ENCODE measurements around the gene NOTCH1.

The NOTCH1 gene

DNA sequence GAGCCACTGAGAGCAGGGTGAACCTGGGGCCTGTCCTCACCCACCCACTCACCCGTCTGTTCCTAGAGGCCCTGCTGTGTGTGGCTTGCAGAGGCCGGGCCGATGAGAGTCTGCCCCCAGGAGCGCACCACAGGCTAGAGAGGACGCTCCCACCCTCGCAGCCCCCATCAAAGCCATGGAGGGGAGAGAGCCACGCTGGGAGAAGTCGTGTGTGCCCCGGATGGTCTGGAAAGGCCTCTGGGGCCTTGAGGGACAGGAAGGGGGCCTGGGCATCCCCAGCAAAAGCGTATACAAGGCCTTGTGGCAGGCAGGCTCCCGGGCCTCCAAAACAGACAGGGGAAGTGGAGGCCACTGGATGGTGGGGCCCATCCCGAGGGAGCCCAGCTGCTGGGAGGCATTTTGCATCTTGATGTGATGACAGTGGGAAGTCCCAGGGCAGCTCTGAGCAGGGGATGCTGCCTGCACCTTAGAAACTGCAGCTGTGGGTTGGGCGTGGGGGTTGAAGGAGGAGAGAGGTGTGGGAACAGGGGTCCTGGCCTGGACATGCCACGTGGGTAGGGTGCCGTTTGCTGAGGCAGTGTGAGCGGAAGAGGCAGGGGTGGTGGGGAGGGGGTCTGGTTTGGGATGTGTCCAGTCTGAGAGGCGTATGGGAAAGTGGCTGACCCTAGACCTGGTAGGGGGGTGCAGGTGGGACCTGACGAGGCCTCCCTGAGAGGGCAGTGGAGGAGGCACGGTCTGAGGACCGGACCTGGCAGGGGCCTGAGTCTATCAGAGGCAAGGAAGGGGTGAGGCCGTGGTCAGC, 43.0 kb upstream of the NOTCH1 start:
- H3K79me2 ChIP-seq (ENCODE audit: low read length) = no peaks in the 10 kb centered on the region
- H3K9me3 ChIP-seq (ENCODE audit: insufficient read depth, low read length) = no peaks in the 10 kb centered on the region
- H4K20me1 ChIP-seq (ENCODE audit: insufficient read depth, low read length) = no peaks in the 10 kb centered on the region
- H3K4me2 ChIP-seq (ENCODE audit: low read length) = no peak overlapping the region
- no peak overlapping the region for H2AFZ ChIP-seq (ENCODE audit: low read depth, low read length)
- H3K4me3 ChIP-seq (ENCODE audit: low read length) = no peak overlapping the region
- H3K9ac ChIP-seq (ENCODE audit: low read length) = no peak overlapping the region
- no peak overlapping the region for H3K27ac ChIP-seq (ENCODE audit: low read length)
- peaks cover 4% of the 10 kb centered on the region; the same call in 1 of the 2 replicates for H3K4me1 ChIP-seq (ENCODE audit: low read length)
- TF ChIP-seq EZH2phosphoT487 (IDR thresholded peaks at IDR 0.05; ENCODE audit: low read depth) = no peak
- TF ChIP-seq, protein P1, sequence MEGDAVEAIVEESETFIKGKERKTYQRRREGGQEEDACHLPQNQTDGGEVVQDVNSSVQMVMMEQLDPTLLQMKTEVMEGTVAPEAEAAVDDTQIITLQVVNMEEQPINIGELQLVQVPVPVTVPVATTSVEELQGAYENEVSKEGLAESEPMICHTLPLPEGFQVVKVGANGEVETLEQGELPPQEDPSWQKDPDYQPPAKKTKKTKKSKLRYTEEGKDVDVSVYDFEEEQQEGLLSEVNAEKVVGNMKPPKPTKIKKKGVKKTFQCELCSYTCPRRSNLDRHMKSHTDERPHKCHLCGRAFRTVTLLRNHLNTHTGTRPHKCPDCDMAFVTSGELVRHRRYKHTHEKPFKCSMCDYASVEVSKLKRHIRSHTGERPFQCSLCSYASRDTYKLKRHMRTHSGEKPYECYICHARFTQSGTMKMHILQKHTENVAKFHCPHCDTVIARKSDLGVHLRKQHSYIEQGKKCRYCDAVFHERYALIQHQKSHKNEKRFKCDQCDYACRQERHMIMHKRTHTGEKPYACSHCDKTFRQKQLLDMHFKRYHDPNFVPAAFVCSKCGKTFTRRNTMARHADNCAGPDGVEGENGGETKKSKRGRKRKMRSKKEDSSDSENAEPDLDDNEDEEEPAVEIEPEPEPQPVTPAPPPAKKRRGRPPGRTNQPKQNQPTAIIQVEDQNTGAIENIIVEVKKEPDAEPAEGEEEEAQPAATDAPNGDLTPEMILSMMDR (IDR thresholded peaks at IDR 0.05; ENCODE audit: low read depth, low read length) = no peak
- H3K36me3 ChIP-seq (replicated peaks; ENCODE audit: low read depth, low read length) = no peaks in the 10 kb centered on the region
- peaks cover 18% of the 10 kb centered on the region for H3K27me3 ChIP-seq (ENCODE audit: low read depth, low read length)

GRCh38 chr9:136587944-136588662, 42.3 kb upstream of the NOTCH1 start:
- Histone ChIP-seq H3K4me3 (ENCODE audit: low read length) (no peak overlapping the region), H4K20me1 (ENCODE audit: insufficient read depth, low read length) (no peaks in the 10 kb centered on the region), H3K27ac (ENCODE audit: low read length) (no peak overlapping the region), H3K4me1 (ENCODE audit: low read length) (peaks cover 4% of the 10 kb centered on the region; the same call in 1 of the 2 replicates), H3K79me2 (ENCODE audit: low read length) (no peaks in the 10 kb centered on the region), H3K9me3 (ENCODE audit: insufficient read depth, low read length) (no peaks in the 10 kb centered on the region), H2AFZ (ENCODE audit: low read depth, low read length) (no peak overlapping the region; the same call in 1 of the 2 replicates), H3K36me3 (replicated peaks; ENCODE audit: low read depth, low read length) (no peaks in the 10 kb centered on the region), H3K9ac (ENCODE audit: low read length) (no peak overlapping the region), H3K27me3 (ENCODE audit: low read depth, low read length) (peaks cover 18% of the 10 kb centered on the region), H3K4me2 (ENCODE audit: low read length) (no peak overlapping the region)
- TF ChIP-seq, protein P1 (IDR thresholded peaks at IDR 0.05; ENCODE audit: low read depth, low read length) = no peak
- no peak for TF ChIP-seq EZH2phosphoT487 (IDR thresholded peaks at IDR 0.05; ENCODE audit: low read depth)

- Histone ChIP-seq H3K9ac (ENCODE audit: low read length) (no peak overlapping the region), H3K4me3 (ENCODE audit: low read length) (no peak overlapping the region), H3K4me1 (ENCODE audit: low read length) (peaks cover 4% of the 10 kb centered on the region; the same call in 1 of the 2 replicates), H3K27me3 (ENCODE audit: low read depth, low read length) (peaks cover 18% of the 10 kb centered on the region), H3K9me3 (ENCODE audit: insufficient read depth, low read length) (peaks cover under 1% of the 10 kb centered on the region; the same call in 1 of the 2 replicates), H4K20me1 (ENCODE audit: insufficient read depth, low read length) (no peaks in the 10 kb centered on the region), H3K36me3 (replicated peaks; ENCODE audit: low read depth, low read length) (no peaks in the 10 kb centered on the region), H3K4me2 (ENCODE audit: low read length) (no peak overlapping the region), H3K79me2 (ENCODE audit: low read length) (no peaks in the 10 kb centered on the region), H3K27ac (ENCODE audit: low read length) (no peak overlapping the region), H2AFZ (ENCODE audit: low read depth, low read length) (no peak overlapping the region)
- TF ChIP-seq EZH2phosphoT487 (IDR thresholded peaks at IDR 0.05; ENCODE audit: low read depth) = no peak
- TF ChIP-seq, protein P1 (IDR thresholded peaks at IDR 0.05; ENCODE audit: low read depth, low read length) = no peak
These were observed 41.5 kb upstream of the NOTCH1 start for GRCh38 chr9:136587145-136587943.
